Pericardium fibroblast (primary cell): Measurements from ENCODE around the gene GPR151. TPM values are rescaled to one million over a fixed set of nuclear protein-coding genes. Genes with fewer than 3 reads are reported as not detected.

Experiments
- total RNA-seq: library from RNA; depleted of rRNA; stranded (reverse); fragments of >200 nt; gene quantifications from 2 replicates; pipeline ENCODE4 v1.2.3, GENCODE V29; 2015

GPR151 gene
- total RNA-seq, result not detected in 2 replicates

DNA sequence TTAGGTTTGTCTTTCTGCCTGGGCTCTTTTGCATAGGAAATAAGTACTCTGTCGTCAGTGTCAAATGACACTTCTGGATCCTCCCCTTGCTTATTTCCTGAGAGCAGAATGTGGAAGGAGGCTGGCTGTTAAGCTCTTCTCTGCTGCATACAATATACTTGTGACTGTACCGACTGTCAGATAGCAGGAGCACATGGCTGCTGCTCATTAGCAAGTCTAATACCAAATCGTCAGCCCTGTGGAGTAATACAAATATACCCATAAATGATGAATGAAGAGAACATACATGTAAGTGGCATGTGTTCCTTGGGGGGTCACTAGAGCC is at the start of gene GPR151:
TSS of gene GPR151 (minus strand) at position 40 of the 325 bp plus-strand sequence. CDS start 77 bp downstream, outside the sequence.

Other genes starting within 250 kb of the GPR151 start
- gene POU4F3, start 177.4 kb downstream of the GPR151 start, total RNA-seq, result not detected in 2 replicates
- gene TCERG1, start 68.9 kb downstream of the GPR151 start, total RNA-seq, result 16.8 and 24.4 TPM in 2 replicates